HEK293 (cell line): ENCODE data around the gene CFAP300.

Experiments
- CTCF ChIA-PET: fragments of 350-600 bp; formaldehyde crosslinking; extraction: SDS; loops from one replicate; lab custom pipeline; 2021; ENCODE audit warnings: antibody characterized with exemption; lab: Yijun Ruan, JAX
- POLR2A ChIA-PET: fragments of 300-600 bp; formaldehyde crosslinking; extraction: SDS; loops from one replicate; lab custom pipeline; 2020; ENCODE audit warnings: antibody characterized with exemption, inconsistent platforms; lab: Yijun Ruan, JAX
- H3K27ac ChIP-seq: fragments of 200-500 bp; sonication (Bioruptor generic); 2 replicates; pipeline ENCODE4 v1.5.1; 2014; ENCODE audit warnings: low read depth, low read length, control low read depth, inconsistent platforms; ENCODE audit errors: extremely low read depth
- H3K36me3 ChIP-seq, 2 experiments: fragments of 200-500 bp in 1 of 2; sonication (Bioruptor generic) in 1 of 2; 1 replicate in 1 of 2; 2 replicates in 1 of 2; pipeline ENCODE4 v1.5.1; 2014 to 2017; ENCODE audit warnings: inconsistent platforms in 2 of 2, low read length in 2 of 2; ENCODE audit not compliant: control insufficient read depth in 2 of 2, insufficient read depth in 1 of 2
- H3K4me1 ChIP-seq: fragments of 200-500 bp; sonication (Bioruptor generic); 2 replicates; pipeline ENCODE4 v1.5.1; 2014; ENCODE audit warnings: mild to moderate bottlenecking, low read length, inconsistent platforms; ENCODE audit not compliant: control insufficient read depth, insufficient read depth
- H3K4me3 ChIP-seq: 2 replicates; pipeline ENCODE4 v1.5.1; 2011; ENCODE audit warnings: low read depth, mild to moderate bottlenecking, control low read depth, low read length, moderate library complexity
- H3K9me3 ChIP-seq: fragments of 200-500 bp; sonication (Bioruptor generic); 2 replicates; pipeline ENCODE4 v1.5.1; 2014; ENCODE audit warnings: low read depth, low read length, inconsistent platforms; ENCODE audit not compliant: control insufficient read depth, insufficient read depth
- BCL11B ChIP-seq: fragments of 450-650 bp; formaldehyde crosslinking; IDR thresholded peaks from 2 replicates; pipeline ENCODE4 v1.5.1; 2016; ENCODE audit warnings: low read depth, missing biosample characterization, missing genetic modification characterization
- PRDM1 ChIP-seq: fragments of 450-650 bp; formaldehyde crosslinking; IDR thresholded peaks from 2 replicates; pipeline ENCODE4; 2016; ENCODE audit warnings: missing biosample characterization, missing genetic modification characterization
- ZBTB11 ChIP-seq: fragments of 450-650 bp; formaldehyde crosslinking; conservative IDR thresholded peaks from 2 replicates; pipeline ENCODE4 v1.5.1; 2016; ENCODE audit warnings: low read depth, missing biosample characterization, missing genetic modification characterization
- ZBTB49 ChIP-seq: fragments of 450-650 bp; formaldehyde crosslinking; IDR thresholded peaks from 2 replicates; pipeline ENCODE4 v1.5.1; 2016; ENCODE audit warnings: missing biosample characterization, missing genetic modification characterization, low read depth
- ZNF132 ChIP-seq: fragments of 450-650 bp; formaldehyde crosslinking; IDR thresholded peaks from 2 replicates; pipeline ENCODE4 v1.5.1; 2017; ENCODE audit warnings: missing biosample characterization, missing genetic modification characterization, borderline replicate concordance
- ZNF133 ChIP-seq: fragments of 450-650 bp; formaldehyde crosslinking; IDR thresholded peaks from 2 replicates; pipeline ENCODE4 v1.5.1; 2016; ENCODE audit warnings: missing biosample characterization, missing genetic modification characterization
- ZNF266 ChIP-seq: fragments of 450-650 bp; formaldehyde crosslinking; IDR thresholded peaks from 2 replicates; pipeline ENCODE4 v1.5.1; 2016; ENCODE audit warnings: missing biosample characterization, missing genetic modification characterization, low read depth
- ZNF280D ChIP-seq: fragments of 450-650 bp; formaldehyde crosslinking; IDR thresholded peaks from 2 replicates; pipeline ENCODE4 v1.5.1; 2016; ENCODE audit warnings: missing biosample characterization, missing genetic modification characterization
- ZNF311 ChIP-seq: fragments of 450-650 bp; formaldehyde crosslinking; IDR thresholded peaks from 2 replicates; pipeline ENCODE4 v1.5.1; 2017; ENCODE audit warnings: missing biosample characterization, missing genetic modification characterization, borderline replicate concordance
- ZNF404 ChIP-seq: fragments of 450-650 bp; formaldehyde crosslinking; IDR thresholded peaks from 2 replicates; pipeline ENCODE4 v1.5.1; 2017; ENCODE audit warnings: missing biosample characterization, missing genetic modification characterization
- ZNF521 ChIP-seq: fragments of 450-650 bp; formaldehyde crosslinking; IDR thresholded peaks from 2 replicates; pipeline ENCODE4 v1.5.1; 2017; ENCODE audit warnings: missing biosample characterization, mild to moderate bottlenecking, missing genetic modification characterization
- ZNF548 ChIP-seq: fragments of 450-650 bp; formaldehyde crosslinking; IDR thresholded peaks from 2 replicates; pipeline ENCODE4 v1.5.1; 2016; ENCODE audit warnings: missing biosample characterization, missing genetic modification characterization
- ZNF560 ChIP-seq: fragments of 450-650 bp; formaldehyde crosslinking; IDR thresholded peaks from 2 replicates; pipeline ENCODE4 v1.5.1; 2017; ENCODE audit warnings: missing biosample characterization, missing genetic modification characterization, borderline replicate concordance
- ZNF692 ChIP-seq: fragments of 450-650 bp; formaldehyde crosslinking; IDR thresholded peaks from 2 replicates; pipeline ENCODE4 v1.5.1; 2016; ENCODE audit warnings: missing biosample characterization, missing genetic modification characterization

Gene CFAP300

GRCh38 chr11:102085864-102086551, 38.8 kb downstream of the CFAP300 start:
- Histone ChIP-seq H3K4me3 (no peak overlapping the region), H3K9me3 (no peaks in the 10 kb centered on the region), H3K4me1 (no peaks in the 10 kb centered on the region), H3K27ac (no peak overlapping the region), H3K36me3 (no peaks in the 10 kb centered on the region)
- ChIA-PET CTCF (no interaction called here), POLR2A (no interaction called here)
- TF ChIP-seq ZBTB11 (tag by site-specific recombination): no peak
- TF ChIP-seq BCL11B: no peak
- no peak for TF ChIP-seq ZBTB49 (tag by site-specific recombination)
- no peak for TF ChIP-seq ZNF132

- Histone ChIP-seq H3K4me1 (no peaks in the 10 kb centered on the region), H3K9me3 (no peaks in the 10 kb centered on the region), H3K27ac (no peak overlapping the region), H3K36me3 (no peaks in the 10 kb centered on the region), H3K4me3 (no peak overlapping the region)
- no peak for TF ChIP-seq ZNF548
- no peak for TF ChIP-seq ZNF560 (tag by site-specific recombination)
- TF ChIP-seq ZNF521 (tag by site-specific recombination): no peak
- no peak for TF ChIP-seq ZNF266
- no peak for TF ChIP-seq ZNF692
- TF ChIP-seq ZNF311 (tag by site-specific recombination): no peak
- TF ChIP-seq ZNF404: no peak
- no peak for TF ChIP-seq PRDM1 (tag by site-specific recombination)
- TF ChIP-seq ZNF280D: no peak
- no peak for TF ChIP-seq ZNF133 (tag by site-specific recombination)
- POLR2A ChIA-PET: no interaction called here
- CTCF ChIA-PET: no interaction called here
Measured at GRCh38 chr11:102097186-102097585, 49.9 kb downstream of the CFAP300 start.
